Measurements from ENCODE around the gene ROR2.
A peak's percentile ranks its signal among the peaks of the same experiment; 100 is the strongest.

The ROR2 gene

DNA sequence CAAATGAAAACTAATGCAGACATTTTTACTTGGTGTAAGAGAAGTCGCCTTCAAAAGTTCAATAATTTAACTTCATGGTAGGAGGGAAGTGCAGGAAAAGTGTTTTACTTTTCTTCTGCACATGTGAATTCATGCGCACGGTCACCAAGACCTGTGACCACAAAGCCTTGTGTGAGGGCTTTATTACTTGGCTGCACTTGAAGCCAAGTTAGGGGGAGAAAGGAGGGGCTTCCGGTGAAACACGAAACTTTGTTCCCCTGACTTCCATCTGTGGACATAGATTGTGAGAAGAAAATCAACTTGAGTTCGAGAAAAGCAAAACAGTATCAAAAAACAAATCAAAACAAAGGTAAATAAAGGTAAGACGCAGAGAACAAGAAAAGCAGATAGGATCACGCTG lies 239.9 kb downstream of the ROR2 start:
- DNase-seq, result no peak

GRCh38 chr9:91705386-91705785 lies 244.6 kb downstream of the ROR2 start:
- no peak for DNase-seq

- DNase-seq, result no peak
These were observed 249.6 kb downstream of the ROR2 start for GRCh38 chr9:91700475-91700874.

DNA sequence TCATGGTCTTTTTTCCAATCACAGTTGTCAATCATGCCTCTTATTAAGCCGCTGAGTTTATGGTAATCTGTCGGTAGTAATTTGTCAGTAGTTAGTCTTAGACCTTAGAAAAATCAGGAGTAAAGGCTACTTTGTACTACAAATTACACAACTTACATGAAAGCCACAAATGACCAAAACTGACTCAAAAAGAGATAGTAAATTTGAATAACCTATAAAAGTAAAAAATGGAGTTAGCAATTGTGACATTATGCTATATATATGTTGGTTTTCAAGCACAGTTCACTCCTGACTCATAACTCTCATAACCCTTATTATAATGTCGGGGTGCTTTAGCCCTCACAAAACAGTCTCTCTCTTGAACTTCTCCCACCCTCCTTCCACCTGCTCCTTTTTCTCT lies 251.8 kb downstream of the ROR2 start:
- no peak for DNase-seq

GRCh38 chr9:91697201-91697600 lies 252.8 kb downstream of the ROR2 start:
- no peak for DNase-seq

DNA sequence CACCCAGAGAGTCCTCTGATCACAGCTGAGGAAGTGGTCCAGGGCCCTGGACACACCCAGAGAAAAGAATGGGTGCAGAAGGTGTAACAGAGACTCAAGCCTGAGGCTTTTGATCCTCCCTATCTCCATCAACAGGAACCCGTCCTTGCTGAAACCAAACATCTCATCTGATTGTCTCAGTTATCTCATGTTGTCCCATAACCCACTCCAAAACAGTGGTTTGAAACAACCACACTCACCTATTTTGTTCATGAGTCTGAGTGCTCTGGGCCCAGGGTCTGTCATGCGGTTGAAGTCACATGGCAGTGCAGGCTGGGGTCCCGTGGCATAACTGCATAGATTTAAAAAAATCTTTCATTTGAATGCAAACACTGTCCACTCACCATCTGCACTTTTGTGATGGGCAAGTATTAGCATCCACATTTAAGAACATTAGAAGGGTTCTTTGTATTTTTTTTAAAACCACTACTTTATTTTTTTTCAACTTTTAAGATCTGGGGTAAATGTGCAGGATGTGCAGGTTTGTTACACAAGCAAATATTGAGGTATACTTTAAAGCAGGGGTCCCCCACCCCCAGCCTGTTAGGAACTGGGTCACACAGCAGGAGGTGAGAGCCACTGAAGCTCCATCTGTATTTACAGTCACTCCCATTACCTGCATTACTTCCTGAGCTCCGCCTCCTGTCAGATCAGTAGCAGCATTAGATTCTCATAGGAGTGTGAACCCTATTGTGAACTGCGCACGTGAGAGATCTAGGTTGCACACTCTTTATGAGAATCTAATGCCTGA lies 255.8 kb downstream of the ROR2 start:
- DNase-seq, result no peak

- DNase-seq, result no peak
These were observed 256.8 kb downstream of the ROR2 start for GRCh38 chr9:91693226-91693625.

DNA sequence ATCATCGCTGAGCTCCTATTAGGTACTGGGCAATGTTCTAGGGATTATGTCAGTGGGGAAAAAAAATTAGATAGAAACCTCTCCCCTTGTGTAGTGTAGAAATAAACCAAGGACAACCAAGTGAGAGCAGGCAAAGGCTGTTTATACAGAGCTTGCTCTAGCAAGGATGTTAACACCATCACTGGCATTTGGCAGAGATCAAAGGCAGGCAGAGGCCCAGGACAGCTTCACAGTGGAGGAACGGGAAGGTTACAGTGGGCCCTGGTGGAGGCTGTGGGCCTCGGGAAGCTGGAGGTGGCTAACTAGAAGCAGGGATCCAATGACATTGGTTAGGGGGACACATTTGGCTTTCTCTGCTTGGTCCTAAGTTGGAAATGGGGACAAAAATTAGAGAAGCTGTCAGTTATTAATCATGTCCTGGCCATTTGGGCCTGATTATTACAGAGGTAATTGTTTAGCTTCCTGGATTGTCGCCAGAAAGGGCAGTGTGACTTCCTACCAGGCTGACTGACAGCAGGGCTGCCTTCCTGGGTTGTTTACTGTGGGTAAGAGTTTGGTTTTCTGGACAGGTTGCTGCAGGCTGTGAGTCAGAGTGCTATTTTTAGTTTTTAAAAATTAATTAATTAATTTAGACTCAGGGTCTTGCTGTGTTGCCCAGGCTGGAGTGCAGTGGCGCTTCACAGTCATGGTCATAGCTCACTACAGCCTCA lies 259.3 kb downstream of the ROR2 start:
- no peak for DNase-seq

GRCh38 chr9:91689006-91689405 lies 261.0 kb downstream of the ROR2 start:
- DNase-seq, result no peak

DNA sequence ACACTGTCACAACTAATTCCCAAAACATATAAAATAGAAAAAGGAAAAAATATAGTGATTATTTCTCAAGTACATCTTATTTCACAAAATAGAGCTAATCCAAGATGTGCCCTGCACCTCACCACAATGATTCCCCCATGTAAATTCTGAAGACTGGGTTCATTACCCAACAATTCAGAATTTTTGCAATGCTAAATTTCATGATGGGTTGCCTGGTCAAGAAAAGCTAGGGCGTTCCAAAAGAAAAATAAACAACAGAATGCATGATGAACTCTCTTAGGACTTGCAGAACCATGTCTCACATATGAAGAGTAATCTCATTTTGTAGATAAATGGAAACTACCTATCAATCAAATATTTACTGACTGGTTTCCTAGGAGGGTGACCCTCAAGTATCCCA lies 266.8 kb downstream of the ROR2 start:
- no peak for DNase-seq

- DNase-seq, result no peak
These were observed 267.2 kb downstream of the ROR2 start for GRCh38 chr9:91682806-91683205.

DNA sequence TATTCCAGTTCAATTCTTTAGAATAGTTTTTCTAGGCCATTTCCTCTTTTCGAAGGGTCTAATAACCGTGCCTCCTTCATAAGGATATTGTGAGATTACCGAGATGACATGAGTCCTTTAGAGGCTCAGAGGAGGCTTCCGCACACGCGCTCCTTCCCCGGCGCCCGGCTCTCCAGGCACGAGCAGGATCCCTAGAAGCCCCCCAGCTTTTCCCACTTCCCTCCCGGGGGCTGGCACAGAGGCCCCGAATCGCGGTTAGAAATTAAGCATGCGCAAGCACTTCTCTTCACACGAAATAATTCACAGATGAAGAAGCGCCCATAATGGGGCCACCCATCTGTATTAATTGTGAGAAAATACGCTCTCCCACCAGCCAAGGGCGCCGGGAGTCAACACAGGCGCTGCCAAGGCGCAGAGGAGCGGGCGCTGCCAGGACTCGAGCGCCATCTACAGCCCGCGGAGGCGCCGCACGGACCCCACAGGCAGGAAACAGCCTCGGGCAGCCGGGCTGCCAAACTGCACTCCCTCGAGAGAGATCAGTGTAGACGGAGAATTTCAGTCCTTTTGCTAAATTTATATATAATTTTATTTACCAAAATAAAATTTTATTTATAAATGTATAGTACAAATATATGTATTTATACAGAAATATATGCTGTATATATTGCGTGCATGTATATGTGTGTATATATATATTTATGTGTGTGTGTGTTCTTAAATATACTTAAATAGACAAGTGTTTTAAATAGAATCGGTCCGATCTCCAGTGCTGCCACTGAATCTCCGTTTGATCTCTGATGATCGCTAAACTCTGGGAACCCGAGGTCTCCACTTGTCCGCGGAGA lies 268.3 kb downstream of the ROR2 start:
- peak; percentile 85 for DNase-seq

- no peak for DNase-seq
These were observed 269.0 kb downstream of the ROR2 start for GRCh38 chr9:91680998-91681397.

GRCh38 chr9:91680106-91680505 lies 269.9 kb downstream of the ROR2 start:
- DNase-seq, result no peak

- DNase-seq, result no peak
These were observed 271.0 kb downstream of the ROR2 start for GRCh38 chr9:91678807-91679580.

GRCh38 chr9:91677822-91678436 lies 272.1 kb downstream of the ROR2 start:
- no peak for DNase-seq

- DNase-seq, result no peak
These were observed 272.7 kb downstream of the ROR2 start for GRCh38 chr9:91677331-91677730.

DNA sequence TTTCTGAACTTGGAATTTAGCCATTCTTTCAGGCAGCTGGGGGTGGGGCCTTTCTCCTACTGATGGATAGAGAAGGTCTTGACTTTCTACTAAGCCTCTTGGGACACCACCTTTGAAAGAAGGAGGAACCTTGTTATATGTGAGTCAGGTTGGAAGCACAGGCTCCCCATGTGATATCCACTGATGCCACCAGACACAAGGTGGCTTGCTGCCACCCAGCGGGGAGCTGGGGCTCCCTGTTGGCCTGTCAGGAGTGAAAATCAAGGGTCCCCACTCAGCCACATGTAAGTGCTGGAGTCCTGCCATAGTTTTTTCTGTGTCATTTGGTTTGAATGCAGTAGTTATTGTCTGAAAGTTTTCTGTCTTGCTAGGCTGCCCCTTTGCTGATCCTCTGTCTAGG lies 274.0 kb downstream of the ROR2 start:
- no peak for DNase-seq

GRCh38 chr9:91664663-91665062 lies 285.4 kb downstream of the ROR2 start:
- no peak for DNase-seq

DNA sequence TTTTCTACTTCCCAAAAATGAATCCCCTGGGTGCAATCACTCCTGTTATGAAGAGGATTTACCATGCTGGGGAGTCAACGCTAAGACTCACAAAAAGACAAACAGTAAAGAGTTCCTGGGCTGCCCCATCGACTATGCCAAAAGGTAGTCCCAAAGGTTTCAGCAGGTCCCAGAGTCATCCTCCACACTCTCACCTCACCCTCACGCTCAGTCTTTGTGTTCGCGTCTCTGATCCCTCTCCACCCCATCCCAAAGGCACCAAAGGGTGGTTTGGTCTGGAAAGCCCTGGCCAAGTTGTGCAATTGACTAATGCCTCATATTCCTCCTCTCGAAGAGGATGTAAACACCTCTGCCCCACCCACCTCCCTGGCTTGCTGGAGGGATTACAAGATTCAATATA lies 286.2 kb downstream of the ROR2 start:
- no peak for DNase-seq

DNA sequence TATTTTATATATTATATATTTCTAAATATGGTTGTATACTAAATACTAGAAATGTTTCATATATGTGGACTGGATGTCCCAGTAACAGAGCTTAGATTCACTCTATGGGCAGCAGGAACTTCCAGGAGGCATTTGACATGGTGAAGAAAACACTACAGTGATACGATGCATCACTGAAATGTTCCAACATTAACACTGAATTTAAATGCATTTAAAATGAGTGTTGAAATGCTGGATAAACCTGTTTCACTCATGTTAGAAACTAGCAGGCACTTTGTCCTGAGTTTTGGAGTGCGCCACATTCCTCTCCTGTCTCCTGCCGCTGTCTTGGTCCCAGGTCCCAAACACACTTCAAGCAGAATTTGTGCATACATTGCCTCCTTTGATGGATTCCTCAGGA lies 288.6 kb downstream of the ROR2 start:
- no peak for DNase-seq

DNA sequence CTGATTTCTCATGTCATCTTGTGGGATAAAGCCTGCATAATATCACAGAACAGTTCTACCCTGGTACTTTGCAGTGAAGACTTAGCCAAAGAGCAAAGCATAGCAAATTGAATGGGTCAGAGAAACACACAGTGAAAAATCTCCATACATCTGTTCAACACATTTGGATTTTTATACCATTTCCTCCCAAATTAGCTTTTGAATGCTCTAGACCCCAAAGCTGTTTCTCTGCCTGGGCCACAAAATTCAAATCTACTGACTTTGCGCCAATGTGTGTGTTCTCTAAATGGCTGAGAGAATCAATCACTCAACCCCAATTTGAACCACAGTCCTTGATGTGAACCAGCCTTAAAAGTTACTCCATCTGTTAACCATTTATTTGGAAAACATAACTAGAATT lies 289.5 kb downstream of the ROR2 start:
- no peak for DNase-seq
